Fibroblast of lung (primary cell): ENCODE measurements around the gene CLEC6A.

Experiments
- CTCF ChIP-seq, 2 donors: IDR thresholded peaks in 1 of 2; conservative IDR thresholded peaks in 1 of 2; 1 replicate in 1 of 2; 2 replicates in 1 of 2; pipeline ENCODE4 v1.5.1; 2011 to 2012; ENCODE audit warnings: low read length in 2 of 2, control low read depth in 1 of 2, inconsistent platforms in 1 of 2, low read depth in 1 of 2, mild to moderate bottlenecking in 1 of 2
- EZH2 ChIP-seq: IDR thresholded peaks from 2 replicates; pipeline ENCODE4 v1.5.1; 2012; ENCODE audit warnings: low read length, control low read depth, mild to moderate bottlenecking; ENCODE audit errors: missing control alignments

DNA sequence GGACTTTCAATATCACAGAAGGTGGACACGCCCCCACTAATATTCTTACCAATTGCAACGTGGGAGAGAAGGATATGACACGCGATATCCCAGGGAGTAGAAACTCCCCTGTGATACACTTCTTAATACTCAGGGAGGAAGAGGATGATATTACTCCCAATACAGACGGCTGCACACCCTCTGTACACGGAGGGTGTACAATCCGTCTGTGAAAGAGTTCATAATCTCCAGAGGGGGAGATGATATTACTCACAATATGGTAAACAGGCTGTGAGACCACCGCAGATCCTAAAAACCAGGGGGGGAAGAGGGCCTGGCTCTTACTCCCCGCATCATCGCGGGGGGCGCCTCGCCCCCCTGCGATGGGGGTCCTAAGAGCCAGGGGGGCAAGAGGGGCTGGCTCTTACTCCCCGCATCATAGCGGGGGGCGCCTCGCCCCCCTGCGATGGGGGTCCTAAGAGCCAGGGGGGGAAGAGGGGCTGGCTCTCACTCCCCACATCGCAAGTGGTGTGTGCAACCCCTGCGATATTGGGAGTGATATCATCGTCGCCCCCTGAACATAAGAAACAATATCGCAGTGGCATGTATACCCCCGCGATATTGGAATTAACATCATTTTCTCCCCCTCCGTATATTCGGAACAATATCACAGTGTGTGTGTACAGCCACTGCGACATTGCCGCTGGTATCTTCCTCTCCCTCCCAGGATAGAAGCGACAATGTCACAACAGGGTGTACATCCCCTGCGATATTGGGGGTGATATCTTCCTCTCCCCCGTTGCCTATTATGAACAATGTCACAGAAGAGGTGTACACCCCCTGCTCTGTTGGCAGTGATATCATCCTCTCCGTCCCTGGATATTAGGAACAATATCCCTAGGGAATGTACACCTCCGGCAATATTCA is 8.9 kb upstream of the CLEC6A start:
- no peak for TF ChIP-seq CTCF (conservative IDR thresholded peaks at IDR 0.05 in 1 of 2, IDR thresholded peaks at IDR 0.05 in 1 of 2; ENCODE audit: low read depth in 1 of 2, low read length in 2 of 2)
- no peak for TF ChIP-seq EZH2
